ENCODE results near the gene ZDHHC1.

GRCh38 chr16:67430504-67430976 lies 14.3 kb upstream of the ZDHHC1 start:
- TF ChIP-seq CTCF (IDR thresholded peaks at IDR 0.05) (peak in 3 of 6 experiments; percentile 23 to 38 (median 26)), POLR2A (IDR thresholded peaks at IDR 0.05) (peak; percentile 85 to 92)

Measured in Peyer's patch (tissue), 4 donors.